Measurements from ENCODE around the gene DUSP14.

DNA sequence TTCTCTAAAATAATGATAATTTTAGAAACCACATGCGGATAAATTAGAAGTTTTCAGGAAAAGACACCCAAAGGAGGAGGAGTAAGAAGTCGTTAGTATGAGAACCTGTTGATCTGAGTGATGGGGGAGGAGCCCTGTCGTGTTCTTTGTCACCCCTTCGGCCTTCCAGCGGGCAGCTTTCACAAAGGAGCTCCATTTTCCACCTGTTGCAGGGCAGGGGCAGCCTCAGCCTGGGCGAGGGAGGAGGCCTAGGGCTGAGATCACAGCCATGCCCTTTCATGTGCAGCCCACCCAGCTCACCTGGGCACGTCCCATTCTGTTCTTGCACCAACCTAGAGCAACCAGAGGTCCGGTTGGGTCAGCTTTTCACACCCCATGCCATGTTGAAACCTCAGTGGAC is 5.3 kb downstream of the DUSP14 start:
- TF ChIP-seq, protein P1, sequence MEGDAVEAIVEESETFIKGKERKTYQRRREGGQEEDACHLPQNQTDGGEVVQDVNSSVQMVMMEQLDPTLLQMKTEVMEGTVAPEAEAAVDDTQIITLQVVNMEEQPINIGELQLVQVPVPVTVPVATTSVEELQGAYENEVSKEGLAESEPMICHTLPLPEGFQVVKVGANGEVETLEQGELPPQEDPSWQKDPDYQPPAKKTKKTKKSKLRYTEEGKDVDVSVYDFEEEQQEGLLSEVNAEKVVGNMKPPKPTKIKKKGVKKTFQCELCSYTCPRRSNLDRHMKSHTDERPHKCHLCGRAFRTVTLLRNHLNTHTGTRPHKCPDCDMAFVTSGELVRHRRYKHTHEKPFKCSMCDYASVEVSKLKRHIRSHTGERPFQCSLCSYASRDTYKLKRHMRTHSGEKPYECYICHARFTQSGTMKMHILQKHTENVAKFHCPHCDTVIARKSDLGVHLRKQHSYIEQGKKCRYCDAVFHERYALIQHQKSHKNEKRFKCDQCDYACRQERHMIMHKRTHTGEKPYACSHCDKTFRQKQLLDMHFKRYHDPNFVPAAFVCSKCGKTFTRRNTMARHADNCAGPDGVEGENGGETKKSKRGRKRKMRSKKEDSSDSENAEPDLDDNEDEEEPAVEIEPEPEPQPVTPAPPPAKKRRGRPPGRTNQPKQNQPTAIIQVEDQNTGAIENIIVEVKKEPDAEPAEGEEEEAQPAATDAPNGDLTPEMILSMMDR (IDR thresholded peaks at IDR 0.05; ENCODE audit: low read depth, low read length, poor library complexity, severe bottlenecking), result no peak
- no peak for TF ChIP-seq EZH2phosphoT487 (IDR thresholded peaks at IDR 0.05; ENCODE audit: borderline replicate concordance, low read length)
